GM13976 (cell line): Measurements from ENCODE around the gene IFNA7.
"Not testable (repeated sequence)": the region's sequence is repeated elsewhere in the genome, so short reads cannot be mapped to it uniquely, and the experiment has no call there.

Source experiments
- DNase-seq: peaks from one replicate; pipeline ENCODE4 v3.0.0; 2012; ENCODE audit warnings: low spot score
- CTCF ChIP-seq: IDR thresholded peaks from 2 replicates; pipeline ENCODE4 v1.5.1; 2012; ENCODE audit warnings: borderline replicate concordance, mild to moderate bottlenecking; ENCODE audit not compliant: insufficient read depth; ENCODE audit errors: extremely low read depth, missing control alignments, control extremely low read depth
- in situ Hi-C: fragments of 300-500 bp; cut with MboI; formaldehyde crosslinking; loops from one replicate; pipeline ENCODE4 v1.12.0; 2022; ENCODE audit warnings: low sequenced_read_pairs, mixed read lengths, inconsistent platforms; ENCODE audit not compliant: unreplicated experiment

Gene IFNA7

DNA sequence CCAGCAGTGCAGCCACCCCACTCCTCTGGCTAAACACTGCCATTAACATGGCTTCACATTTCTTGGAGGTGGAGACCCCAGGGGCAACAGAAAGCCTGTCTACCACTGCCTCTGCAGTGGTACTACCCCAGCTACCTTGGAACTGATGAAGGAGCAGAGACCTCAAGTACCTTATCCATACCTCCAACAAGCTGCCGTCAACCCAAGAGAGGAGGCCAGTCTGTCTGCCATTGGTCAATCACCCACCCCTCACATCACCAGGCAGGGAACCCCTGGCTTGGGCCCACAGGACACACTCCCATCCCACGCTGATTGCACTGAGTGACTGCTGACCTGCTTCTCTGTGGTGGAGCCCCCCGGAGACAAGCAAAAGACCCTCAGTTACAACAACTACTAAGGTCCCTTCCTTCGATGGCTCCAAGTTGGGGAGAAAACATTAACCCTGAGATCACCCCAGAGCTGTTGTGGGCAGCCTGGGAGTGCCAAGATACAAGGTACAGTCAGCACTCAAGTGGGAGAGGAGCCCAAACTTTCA lies 32.2 kb upstream of the IFNA7 start:
- in situ Hi-C loops: loop anchor here (25.0 kb wide), 1 partner anchor 553 kb away; no protein-coding TSS in a partner anchor
- TF ChIP-seq CTCF: no peak
- no peak for DNase-seq

DNA sequence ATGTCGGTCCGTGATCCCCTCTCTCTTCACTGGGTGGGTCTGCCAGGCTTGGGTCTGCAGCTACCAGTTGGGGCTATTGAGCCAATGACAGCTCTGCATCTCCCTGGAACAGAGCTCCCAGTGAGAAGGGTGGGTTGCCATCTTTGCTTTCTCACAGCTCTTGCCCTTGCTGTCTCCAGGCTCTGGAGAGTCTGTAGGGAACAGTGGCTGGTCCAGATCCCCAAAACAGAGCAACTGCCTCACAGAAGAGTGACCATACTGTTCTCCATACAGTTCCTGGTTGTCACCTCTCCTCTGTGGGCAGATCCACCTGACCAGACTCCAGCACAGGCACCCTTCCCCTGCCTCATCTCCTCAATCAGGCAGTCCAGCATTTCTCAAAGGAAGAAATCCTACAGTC lies 31.3 kb upstream of the IFNA7 start:
- in situ Hi-C loops: loop anchor here (25.0 kb wide), 1 partner anchor 554 kb away; no protein-coding TSS in a partner anchor
- no peak for TF ChIP-seq CTCF
- DNase-seq: no peak

DNA sequence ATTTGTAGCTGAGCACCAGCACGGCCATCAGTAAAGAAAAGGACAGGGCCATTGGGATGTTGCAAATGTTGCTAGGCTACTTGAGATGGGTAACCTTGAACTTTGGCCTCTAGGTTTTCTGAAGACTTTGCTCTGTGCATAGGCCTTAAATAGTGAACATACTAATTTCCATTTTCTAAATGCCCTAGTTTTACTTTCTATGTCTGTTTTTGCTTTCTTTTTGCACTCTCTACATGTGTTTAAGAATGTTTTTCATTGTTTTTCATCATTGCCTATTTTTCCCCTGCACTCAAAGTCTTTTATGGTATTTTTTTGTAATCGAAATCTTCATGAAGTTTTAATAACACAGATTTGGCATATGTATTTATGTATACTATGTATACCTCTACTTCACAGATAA lies 26.1 kb upstream of the IFNA7 start, which contains the start of gene IFNA17:
Gene IFNA17, minus strand, starts transcription at position 101 of the 400 bp plus-strand sequence. Its CDS starts 49 bp downstream, at position 52.
- in situ Hi-C loops: loop anchor here (25.0 kb wide), 1 partner anchor 559 kb away; no protein-coding TSS in a partner anchor
- DNase-seq: no peak
- TF ChIP-seq CTCF: no peak

DNA sequence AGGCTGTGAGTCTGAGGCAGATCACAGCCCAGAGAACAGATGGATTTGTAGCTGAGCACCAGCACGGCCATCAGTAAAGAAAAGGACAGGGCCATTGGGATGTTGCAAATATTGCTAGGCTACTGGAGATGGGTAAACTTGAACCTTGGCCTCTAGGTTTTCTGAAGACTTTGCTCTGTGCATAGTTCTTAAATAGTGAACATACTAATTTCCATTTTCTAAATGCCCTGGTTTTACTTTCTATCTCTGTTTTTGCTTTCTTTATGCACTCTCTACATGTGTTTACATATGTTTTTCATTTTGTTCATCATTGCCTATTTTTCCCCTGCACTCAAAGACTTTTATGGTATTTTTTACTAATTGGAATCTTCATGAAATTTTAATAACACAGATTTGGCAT lies 15.2 kb upstream of the IFNA7 start, which contains the start of gene IFNA16:
Gene IFNA16, minus strand, starts transcription at position 101 of the 400 bp plus-strand sequence. Its CDS starts 6 bp downstream, at position 95.
- in situ Hi-C loops, DNase-seq: not testable (repeated sequence)

DNA sequence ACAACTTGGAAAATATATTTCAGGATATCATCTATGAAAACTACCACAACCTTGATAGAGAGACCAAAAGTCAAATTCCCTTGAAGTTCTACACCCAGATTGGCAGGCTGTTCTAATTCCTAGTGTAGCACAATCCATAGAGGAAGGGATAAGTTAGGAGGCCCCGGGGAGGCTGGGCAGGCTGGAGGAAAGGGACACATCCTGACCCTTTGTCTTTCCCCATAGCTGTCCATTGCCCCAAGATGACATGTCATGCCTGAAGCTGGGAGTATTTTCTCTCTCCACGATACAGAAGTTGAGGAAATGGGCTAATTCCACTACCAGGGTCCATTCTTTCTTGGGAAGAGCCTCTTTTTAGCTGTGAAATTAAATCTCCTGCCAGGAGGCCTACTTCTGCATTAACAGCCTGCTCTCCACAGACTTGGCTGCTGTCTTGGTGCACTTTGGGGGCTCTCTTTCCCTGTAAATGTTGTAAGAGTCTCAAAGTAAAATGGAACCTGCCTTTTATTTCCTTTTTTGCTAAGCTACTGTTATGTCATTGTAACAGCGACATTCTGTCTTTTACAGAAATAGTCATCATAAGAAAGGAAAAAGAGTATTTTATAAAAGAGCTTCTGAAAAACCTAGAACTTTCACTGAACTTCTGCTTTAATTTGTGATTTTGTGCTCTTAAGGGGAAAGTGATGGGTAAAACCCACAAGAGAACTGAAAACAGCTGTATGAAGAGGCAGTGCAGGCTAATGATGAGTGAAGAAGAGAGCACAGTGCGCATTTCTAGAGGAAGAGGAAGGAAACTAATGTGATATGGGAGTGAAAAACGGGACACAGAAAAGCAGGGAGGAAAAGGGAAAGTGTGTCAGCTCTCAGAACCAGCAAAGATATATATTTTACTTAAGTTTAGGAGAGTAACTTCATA lies 11.7 kb upstream of the IFNA7 start:
- peak; percentile 7 for DNase-seq
- peak; percentile 38 for TF ChIP-seq CTCF
- in situ Hi-C loops: not testable (repeated sequence)

DNA sequence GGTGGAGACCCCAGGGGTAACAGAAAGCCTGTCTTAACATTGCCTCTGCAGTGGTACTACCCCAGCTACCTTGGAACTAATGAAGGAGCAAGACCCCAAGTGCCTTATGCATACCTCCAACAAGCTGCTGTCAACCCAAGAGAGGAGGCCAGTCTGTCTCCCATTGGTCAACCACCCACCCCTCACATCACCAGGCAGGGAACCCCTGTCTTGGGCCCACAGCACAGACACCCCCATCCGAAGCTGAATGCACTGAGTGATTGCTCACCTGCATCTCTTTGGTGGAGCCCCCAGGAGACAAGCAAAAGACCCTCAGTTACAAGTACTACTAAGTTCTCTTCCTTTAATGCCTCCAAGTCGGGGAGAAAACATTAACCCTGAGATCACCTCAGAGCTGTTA lies 10.2 kb upstream of the IFNA7 start:
- DNase-seq, in situ Hi-C loops: not testable (repeated sequence)

GRCh38 chr9:21210782-21211181 lies 8.8 kb upstream of the IFNA7 start:
- DNase-seq: not testable (repeated sequence)

DNA sequence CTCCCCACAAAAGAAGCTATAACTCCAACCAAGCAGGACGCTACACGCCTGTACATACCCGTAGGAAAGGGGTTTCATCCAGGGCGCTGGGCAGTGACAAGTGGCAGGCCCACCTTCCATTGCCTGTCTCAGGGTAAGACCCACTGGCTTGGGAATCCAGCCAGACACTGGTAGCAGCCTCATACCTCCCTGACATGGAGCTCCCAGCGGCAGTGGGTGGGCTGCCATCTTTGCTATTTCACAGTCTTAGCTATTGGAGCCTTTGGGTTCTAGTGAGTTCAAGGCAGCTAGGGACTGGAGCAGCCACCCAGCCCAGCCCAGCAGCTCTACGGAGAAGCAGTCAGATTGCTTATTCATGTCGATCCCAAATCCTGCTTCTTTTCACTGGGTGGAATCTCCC lies 8.3 kb upstream of the IFNA7 start:
- TF ChIP-seq CTCF: no peak
- in situ Hi-C loops: no loop called here
- DNase-seq: no peak

More at GRCh38 chr9:21210782-21211181, 8.8 kb upstream of the IFNA7 start:
- in situ Hi-C loops: not testable (repeated sequence)

DNA sequence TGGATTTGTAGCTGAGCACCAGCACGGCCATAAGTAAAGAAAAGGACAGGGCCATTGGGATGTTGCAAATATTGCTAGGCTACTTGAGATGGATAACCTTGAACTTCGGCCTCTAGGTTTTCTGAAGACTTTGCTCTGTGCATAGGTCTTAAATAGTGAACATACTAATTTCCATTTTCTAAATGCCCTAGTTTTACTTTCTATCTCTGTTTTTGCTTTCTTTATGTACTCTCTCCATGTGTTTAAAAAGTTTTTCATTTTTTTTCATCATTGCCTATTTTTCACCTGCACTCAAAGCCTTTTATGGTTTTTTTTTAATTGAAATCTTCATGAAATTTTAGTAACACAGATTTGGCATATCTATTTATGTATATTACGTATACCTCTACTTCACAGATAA lies 5.0 kb upstream of the IFNA7 start, which contains the start of gene IFNA10:
Gene IFNA10, minus strand, starts transcription at position 101 of the 400 bp plus-strand sequence. Its CDS starts 46 bp downstream, at position 55.
- DNase-seq, in situ Hi-C loops: not testable (repeated sequence)
